ENCODE results near the gene OSBPL8.

The OSBPL8 gene

DNA sequence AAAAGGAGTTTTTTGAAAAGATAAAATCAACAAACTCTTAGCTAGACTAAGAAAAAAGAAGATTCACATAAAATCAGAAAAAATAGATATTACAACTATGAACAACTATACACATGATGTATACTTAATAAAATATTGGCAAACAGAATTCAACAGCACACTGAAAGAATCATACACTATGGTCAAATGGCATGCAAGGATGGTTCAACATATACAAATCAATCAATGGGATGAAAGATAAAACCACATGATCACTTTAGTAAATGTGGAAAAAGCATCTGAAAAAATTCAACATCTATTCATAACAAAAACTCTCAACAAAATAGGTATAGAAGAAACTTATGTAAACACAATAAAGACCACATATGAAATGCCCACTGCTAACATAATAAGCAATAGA, 126.8 kb downstream of the OSBPL8 start:
- Histone ChIP-seq H3K4me3 (ENCODE audit: control insufficient read depth in 1 of 7, extremely low read depth in 1 of 7, insufficient read depth in 4 of 7, low read depth in 2 of 7, low read length in 6 of 7) (no peak overlapping the region), H3K36me3 (ENCODE audit: control insufficient read depth in 4 of 4, insufficient read depth in 4 of 4, low read length in 3 of 4) (peaks cover 0 to 22% (median 6%) of the 10 kb centered on the region in 4 experiments), H3K9me3 (ENCODE audit: control extremely low read depth in 1 of 5, control insufficient read depth in 4 of 5, insufficient read depth in 2 of 5, low read depth in 1 of 5, low read length in 4 of 5) (peaks cover 0 to 55% (median 5%) of the 10 kb centered on the region in 5 experiments), H3K27me3 (replicated peaks in 2 of 5; ENCODE audit: control insufficient read depth in 4 of 5, insufficient read depth in 5 of 5, low read length in 4 of 5) (no peaks in the 10 kb centered on the region), H3K27ac (ENCODE audit: insufficient read depth in 1 of 2, low read depth in 1 of 2, low read length in 2 of 2, poor library complexity in 1 of 2, severe bottlenecking in 2 of 2) (no peak overlapping the region), H3K4me1 (ENCODE audit: control extremely low read depth in 1 of 4, control insufficient read depth in 4 of 4, insufficient read depth in 4 of 4, low read length in 3 of 4) (no peaks in the 10 kb centered on the region)
- DNase-seq: peak in 1 of 3 donors; percentile 3
- ChIA-PET POLR2A (no interaction called here), CTCF (no interaction called here)

DNA sequence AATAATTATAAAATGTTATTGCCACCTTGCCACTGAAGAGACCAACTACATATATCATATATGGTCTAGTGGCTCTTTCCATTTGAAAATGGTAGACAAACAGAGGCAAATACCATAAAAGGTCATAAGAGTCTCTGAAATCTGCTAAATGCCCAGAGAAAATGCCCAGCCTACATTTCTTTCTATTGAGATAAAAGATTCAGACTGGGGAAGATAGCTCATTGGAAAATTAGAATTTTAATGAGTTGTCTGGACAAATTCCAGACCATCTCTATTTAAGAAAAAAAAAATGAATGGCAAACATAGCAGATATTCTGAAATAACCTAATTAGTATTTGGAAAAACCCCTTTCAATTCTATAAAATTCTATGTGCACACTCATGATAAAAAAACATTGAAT, 131.5 kb downstream of the OSBPL8 start:
- Histone ChIP-seq H3K4me1 (ENCODE audit: control extremely low read depth in 1 of 4, control insufficient read depth in 4 of 4, insufficient read depth in 4 of 4, low read length in 3 of 4) (no peaks in the 10 kb centered on the region), H3K36me3 (ENCODE audit: control insufficient read depth in 4 of 4, insufficient read depth in 4 of 4, low read length in 3 of 4) (peaks cover 0 to 14% (median 7%) of the 10 kb centered on the region in 4 experiments), H3K4me3 (ENCODE audit: control insufficient read depth in 1 of 7, extremely low read depth in 1 of 7, insufficient read depth in 4 of 7, low read depth in 2 of 7, low read length in 6 of 7) (no peak overlapping the region), H3K27me3 (replicated peaks in 2 of 5; ENCODE audit: control insufficient read depth in 4 of 5, insufficient read depth in 5 of 5, low read length in 4 of 5) (no peaks in the 10 kb centered on the region), H3K27ac (ENCODE audit: insufficient read depth in 1 of 2, low read depth in 1 of 2, low read length in 2 of 2, poor library complexity in 1 of 2, severe bottlenecking in 2 of 2) (no peak overlapping the region), H3K9me3 (ENCODE audit: control extremely low read depth in 1 of 5, control insufficient read depth in 4 of 5, insufficient read depth in 2 of 5, low read depth in 1 of 5, low read length in 4 of 5) (peaks cover 3 to 51% (median 7%) of the 10 kb centered on the region in 5 experiments)
- no peak for DNase-seq
- ChIA-PET POLR2A (no interaction called here), CTCF (no interaction called here)

DNA sequence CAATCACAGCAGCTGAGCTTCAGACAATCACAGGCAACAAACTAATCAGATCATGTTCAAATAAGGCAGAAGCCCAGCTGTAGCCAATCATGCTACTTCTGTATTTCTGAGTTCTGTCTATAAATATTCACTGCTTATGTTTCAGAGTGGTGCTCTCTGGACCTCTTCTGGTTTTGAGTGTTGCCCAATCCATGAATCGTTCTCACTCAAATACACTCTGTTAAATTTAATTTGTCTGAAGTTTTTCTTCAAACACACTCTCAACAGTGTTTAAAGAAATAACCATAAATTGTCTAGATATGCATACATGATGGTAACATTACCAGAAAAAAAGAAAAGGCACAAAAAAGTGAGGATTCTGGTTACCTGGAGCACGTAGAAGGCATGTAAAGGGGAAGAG, 133.4 kb downstream of the OSBPL8 start:
- no CpG with 5 or more reads among the region's 2 CpGs for WGBS (ENCODE audit: insufficient coverage)
- H3K27ac ChIP-seq (ENCODE audit: insufficient read depth in 1 of 2, low read depth in 1 of 2, low read length in 2 of 2, poor library complexity in 1 of 2, severe bottlenecking in 2 of 2): no peak overlapping the region
- H3K9me3 ChIP-seq (ENCODE audit: control extremely low read depth in 1 of 5, control insufficient read depth in 4 of 5, insufficient read depth in 2 of 5, low read depth in 1 of 5, low read length in 4 of 5): peaks cover 3 to 35% (median 3%) of the 10 kb centered on the region in 5 experiments
- H3K36me3 ChIP-seq (ENCODE audit: control insufficient read depth in 4 of 4, insufficient read depth in 4 of 4, low read length in 3 of 4): peaks cover 0 to 9% (median 7%) of the 10 kb centered on the region in 4 experiments
- no peaks in the 10 kb centered on the region for H3K4me1 ChIP-seq (ENCODE audit: control extremely low read depth in 1 of 4, control insufficient read depth in 4 of 4, insufficient read depth in 4 of 4, low read length in 3 of 4)
- no peak for DNase-seq
- ChIA-PET POLR2A (no interaction called here), CTCF (no interaction called here)
- no peaks in the 10 kb centered on the region for H3K27me3 ChIP-seq (replicated peaks in 2 of 5; ENCODE audit: control insufficient read depth in 4 of 5, insufficient read depth in 5 of 5, low read length in 4 of 5)
- no peak overlapping the region for H3K4me3 ChIP-seq (ENCODE audit: control insufficient read depth in 1 of 7, extremely low read depth in 1 of 7, insufficient read depth in 4 of 7, low read depth in 2 of 7, low read length in 6 of 7)

DNA sequence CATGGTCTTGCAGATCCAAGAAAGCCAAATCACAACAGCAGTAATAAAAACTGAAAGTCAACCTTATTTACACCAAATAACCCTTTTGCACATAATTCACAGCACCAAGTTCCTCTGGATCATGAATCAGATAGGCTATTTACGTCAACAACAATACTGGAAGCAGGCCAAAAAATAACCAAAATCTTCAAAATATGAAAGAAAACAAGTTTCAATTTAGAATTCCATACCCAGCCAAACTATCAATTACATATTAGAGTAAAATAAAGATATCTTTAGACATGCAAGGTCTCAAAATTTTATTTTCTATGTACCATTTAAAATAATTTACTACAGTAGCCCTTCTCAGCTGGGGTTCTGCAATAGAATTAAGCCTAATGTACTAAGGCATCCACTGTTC, 134.6 kb downstream of the OSBPL8 start:
- DNase-seq: peak in 2 of 3 donors; percentile 30 to 47
- Histone ChIP-seq H3K4me3 (ENCODE audit: control insufficient read depth in 1 of 7, extremely low read depth in 1 of 7, insufficient read depth in 4 of 7, low read depth in 2 of 7, low read length in 6 of 7) (no peak overlapping the region), H3K27me3 (replicated peaks in 2 of 5; ENCODE audit: control insufficient read depth in 4 of 5, insufficient read depth in 5 of 5, low read length in 4 of 5) (no peaks in the 10 kb centered on the region), H3K36me3 (ENCODE audit: control insufficient read depth in 4 of 4, insufficient read depth in 4 of 4, low read length in 3 of 4) (peaks cover 0 to 8% (median 4%) of the 10 kb centered on the region in 4 experiments), H3K27ac (ENCODE audit: insufficient read depth in 1 of 2, low read depth in 1 of 2, low read length in 2 of 2, poor library complexity in 1 of 2, severe bottlenecking in 2 of 2) (no peak overlapping the region), H3K4me1 (ENCODE audit: control extremely low read depth in 1 of 4, control insufficient read depth in 4 of 4, insufficient read depth in 4 of 4, low read length in 3 of 4) (no peaks in the 10 kb centered on the region), H3K9me3 (ENCODE audit: control extremely low read depth in 1 of 5, control insufficient read depth in 4 of 5, insufficient read depth in 2 of 5, low read depth in 1 of 5, low read length in 4 of 5) (peaks cover 3 to 32% (median 3%) of the 10 kb centered on the region in 5 experiments)
- CTCF ChIA-PET: no interaction called here
- POLR2A ChIA-PET: no interaction called here
- WGBS (ENCODE audit: insufficient coverage): 86% methylated on average over 1 of the region's 1 CpG

DNA sequence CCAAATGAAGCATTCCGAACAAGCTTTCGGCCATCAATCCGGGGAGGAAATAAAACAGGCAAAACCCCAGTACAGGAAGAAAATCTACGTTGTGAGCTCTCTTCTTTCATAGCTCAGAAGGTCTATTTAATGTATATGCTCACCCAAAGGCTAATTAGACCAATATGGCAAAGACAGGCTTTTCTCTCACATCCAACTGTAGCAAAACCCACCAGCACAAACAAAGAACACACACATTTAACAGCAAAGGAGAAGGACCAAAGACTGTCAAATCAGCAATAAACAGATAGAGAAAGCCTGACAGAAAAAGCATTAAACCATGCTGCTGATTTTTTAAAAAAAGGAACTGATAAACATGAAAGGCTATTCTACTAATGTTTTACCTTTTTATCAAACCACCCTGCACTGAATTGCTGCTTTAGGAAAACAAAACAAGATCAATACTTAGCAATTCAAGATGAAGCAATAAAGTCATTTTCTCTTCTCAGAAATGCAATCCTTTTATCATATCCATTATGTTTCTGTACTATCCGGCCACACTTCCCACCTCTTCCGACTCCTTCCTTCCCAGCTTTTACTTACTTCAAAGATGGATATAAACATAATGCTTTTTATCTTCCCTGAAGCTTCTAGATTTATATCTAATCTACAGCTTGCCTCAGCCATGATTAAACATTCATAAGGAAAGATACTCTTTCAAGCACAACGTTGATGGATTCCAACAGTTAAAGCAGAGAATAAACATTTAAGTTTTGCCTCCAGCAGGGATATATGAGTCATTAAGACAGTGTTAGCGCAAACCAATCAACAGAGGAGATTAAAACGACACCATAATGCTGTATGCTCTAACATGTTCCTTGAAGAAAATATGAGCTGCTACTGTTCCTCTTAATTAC, 136.8 kb downstream of the OSBPL8 start:
- no peak for DNase-seq
- H3K27ac ChIP-seq (ENCODE audit: insufficient read depth in 1 of 2, low read depth in 1 of 2, low read length in 2 of 2, poor library complexity in 1 of 2, severe bottlenecking in 2 of 2): no peak overlapping the region
- no peaks in the 10 kb centered on the region for H3K27me3 ChIP-seq (replicated peaks in 2 of 5; ENCODE audit: control insufficient read depth in 4 of 5, insufficient read depth in 5 of 5, low read length in 4 of 5)
- H3K9me3 ChIP-seq (ENCODE audit: control extremely low read depth in 1 of 5, control insufficient read depth in 4 of 5, insufficient read depth in 2 of 5, low read depth in 1 of 5, low read length in 4 of 5): peaks cover 3 to 24% (median 3%) of the 10 kb centered on the region in 5 experiments
- WGBS (ENCODE audit: insufficient coverage): 95% methylated on average over 9 of the region's 9 CpGs
- ChIA-PET CTCF (no interaction called here), POLR2A (no interaction called here)
- H3K4me1 ChIP-seq (ENCODE audit: control extremely low read depth in 1 of 4, control insufficient read depth in 4 of 4, insufficient read depth in 4 of 4, low read length in 3 of 4): no peaks in the 10 kb centered on the region
- H3K36me3 ChIP-seq (ENCODE audit: control insufficient read depth in 4 of 4, insufficient read depth in 4 of 4, low read length in 3 of 4): peaks cover 0 to 8% (median 4%) of the 10 kb centered on the region in 4 experiments
- no peak overlapping the region for H3K4me3 ChIP-seq (ENCODE audit: control insufficient read depth in 1 of 7, extremely low read depth in 1 of 7, insufficient read depth in 4 of 7, low read depth in 2 of 7, low read length in 6 of 7)

DNA sequence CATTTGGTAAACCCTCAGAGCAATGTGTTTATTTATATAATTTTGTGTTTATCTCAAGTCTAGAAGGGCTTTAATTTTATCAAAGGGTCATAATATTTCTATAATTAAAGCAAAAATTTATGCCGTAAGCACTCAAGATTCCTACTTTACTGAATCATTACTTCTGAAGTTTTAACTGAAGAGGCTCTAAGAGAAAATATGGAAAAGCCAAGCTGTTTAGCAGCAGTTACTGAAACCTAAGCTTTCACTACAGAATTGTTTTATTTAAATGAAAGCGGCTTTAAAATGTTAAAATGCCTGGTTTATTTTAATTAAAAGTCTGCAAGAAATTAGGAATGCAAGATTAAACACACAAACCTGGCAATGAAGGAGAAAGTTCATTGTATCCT, 137.4 kb downstream of the OSBPL8 start:
- Histone ChIP-seq H3K27me3 (replicated peaks in 2 of 5; ENCODE audit: control insufficient read depth in 4 of 5, insufficient read depth in 5 of 5, low read length in 4 of 5) (no peaks in the 10 kb centered on the region), H3K4me1 (ENCODE audit: control extremely low read depth in 1 of 4, control insufficient read depth in 4 of 4, insufficient read depth in 4 of 4, low read length in 3 of 4) (no peaks in the 10 kb centered on the region), H3K9me3 (ENCODE audit: control extremely low read depth in 1 of 5, control insufficient read depth in 4 of 5, insufficient read depth in 2 of 5, low read depth in 1 of 5, low read length in 4 of 5) (peaks cover 3 to 23% (median 3%) of the 10 kb centered on the region in 5 experiments), H3K36me3 (ENCODE audit: control insufficient read depth in 4 of 4, insufficient read depth in 4 of 4, low read length in 3 of 4) (peaks cover 0 to 9% (median 4%) of the 10 kb centered on the region in 4 experiments), H3K27ac (ENCODE audit: insufficient read depth in 1 of 2, low read depth in 1 of 2, low read length in 2 of 2, poor library complexity in 1 of 2, severe bottlenecking in 2 of 2) (no peak overlapping the region), H3K4me3 (ENCODE audit: control insufficient read depth in 1 of 7, extremely low read depth in 1 of 7, insufficient read depth in 4 of 7, low read depth in 2 of 7, low read length in 6 of 7) (no peak overlapping the region)
- POLR2A ChIA-PET: no interaction called here
- WGBS (ENCODE audit: insufficient coverage): no CpG with 5 or more reads among the region's 2 CpGs
- CTCF ChIA-PET: no interaction called here
- no peak for DNase-seq

DNA sequence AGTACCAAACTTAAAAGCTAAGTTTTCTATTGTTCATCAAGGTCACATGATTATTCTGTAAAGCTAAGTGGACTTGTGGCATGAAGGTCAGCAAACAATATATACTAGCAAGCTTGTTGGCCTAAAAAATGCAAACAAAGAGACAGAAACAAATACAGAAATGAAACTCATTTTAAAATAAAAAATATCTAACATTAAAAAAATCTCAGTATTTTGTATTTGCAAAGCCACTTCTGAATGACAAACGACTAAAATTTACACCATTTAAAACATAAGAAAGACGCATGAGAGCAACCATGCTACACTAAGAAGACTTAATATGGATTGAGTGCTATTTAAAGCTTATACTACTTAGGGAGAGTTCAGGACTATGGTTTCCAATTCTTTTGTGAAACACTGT, 138.5 kb downstream of the OSBPL8 start:
- H3K27me3 ChIP-seq (replicated peaks in 2 of 5; ENCODE audit: control insufficient read depth in 4 of 5, insufficient read depth in 5 of 5, low read length in 4 of 5): no peaks in the 10 kb centered on the region
- H3K27ac ChIP-seq (ENCODE audit: insufficient read depth in 1 of 2, low read depth in 1 of 2, low read length in 2 of 2, poor library complexity in 1 of 2, severe bottlenecking in 2 of 2): no peak overlapping the region
- H3K36me3 ChIP-seq (ENCODE audit: control insufficient read depth in 4 of 4, insufficient read depth in 4 of 4, low read length in 3 of 4): peaks cover 0 to 10% (median 3%) of the 10 kb centered on the region in 4 experiments
- no peaks in the 10 kb centered on the region for H3K4me1 ChIP-seq (ENCODE audit: control extremely low read depth in 1 of 4, control insufficient read depth in 4 of 4, insufficient read depth in 4 of 4, low read length in 3 of 4)
- DNase-seq: no peak
- ChIA-PET POLR2A (no interaction called here), CTCF (no interaction called here)
- H3K4me3 ChIP-seq (ENCODE audit: control insufficient read depth in 1 of 7, extremely low read depth in 1 of 7, insufficient read depth in 4 of 7, low read depth in 2 of 7, low read length in 6 of 7): no peak overlapping the region
- WGBS (ENCODE audit: insufficient coverage): no CpG with 5 or more reads among the region's 2 CpGs
- H3K9me3 ChIP-seq (ENCODE audit: control extremely low read depth in 1 of 5, control insufficient read depth in 4 of 5, insufficient read depth in 2 of 5, low read depth in 1 of 5, low read length in 4 of 5): peaks cover 3 to 12% (median 3%) of the 10 kb centered on the region in 5 experiments

Data from common myeloid progenitor, CD34-positive (primary cell).